SU-DHL-6 (cell line): ENCODE results near the gene SLC41A3.

Experiments used
- H2AFZ ChIP-seq: fragments of 200-600 bp; sonication (generic); 2 replicates; pipeline ENCODE4 v1.6.1; 2014; ENCODE audit warnings: low read depth, mild to moderate bottlenecking, moderate library complexity, mixed read lengths, antibody characterized with exemption, low read length; ENCODE audit not compliant: severe bottlenecking
- H3F3A ChIP-seq: fragments of 200-600 bp; shearing (Covaris generic); 2 replicates; pipeline ENCODE4 v1.6.0; 2016; ENCODE audit warnings: antibody characterized with exemption, mild to moderate bottlenecking; ENCODE audit not compliant: insufficient read depth
- H3K27ac ChIP-seq: fragments of 200-600 bp; sonication (generic); 2 replicates; pipeline ENCODE4 v1.5.1; 2016; ENCODE audit warnings: low read depth, mild to moderate bottlenecking, low read length, moderate library complexity, mixed read lengths
- H3K27me3 ChIP-seq: fragments of 200-600 bp; sonication (generic), shearing (Covaris generic); 2 replicates; pipeline ENCODE4 v1.6.0; 2014; ENCODE audit warnings: mild to moderate bottlenecking, low read length
- H3K36me3 ChIP-seq: fragments of 200-600 bp; sonication (generic); 2 replicates; pipeline ENCODE4 v1.6.1; 2014; ENCODE audit warnings: mild to moderate bottlenecking, low read length, mixed read lengths
- H3K4me2 ChIP-seq: fragments of 300-600, 200-600 bp; shearing (Covaris generic), sonication (generic); 2 replicates; pipeline ENCODE4 v1.6.0; 2014; ENCODE audit warnings: low read length, low read depth, mild to moderate bottlenecking; ENCODE audit not compliant: poor library complexity, severe bottlenecking
- H3K4me3 ChIP-seq: fragments of 200-600 bp; sonication (generic); 2 replicates; pipeline ENCODE4 v1.5.1; 2014; ENCODE audit warnings: antibody characterized with exemption, low read length, mild to moderate bottlenecking, mixed read lengths; ENCODE audit not compliant: insufficient read depth, poor library complexity, severe bottlenecking
- H3K79me2 ChIP-seq: fragments of 200-600 bp; sonication (generic); 2 replicates; pipeline ENCODE4 v1.6.1; 2014; ENCODE audit warnings: mild to moderate bottlenecking, low read length, moderate library complexity; ENCODE audit not compliant: insufficient read depth
- H3K9ac ChIP-seq: fragments of 200-600 bp; sonication (generic); 2 replicates; pipeline ENCODE4 v1.7.0; 2014; ENCODE audit warnings: mild to moderate bottlenecking, low read length
- H3K9me2 ChIP-seq: fragments of 200-600 bp; sonication (generic); replicated peaks from 2 replicates; pipeline ENCODE4 v1.6.1; 2014; ENCODE audit warnings: low read length; ENCODE audit not compliant: insufficient read depth
- H3K9me3 ChIP-seq: fragments of 200-600 bp; sonication (generic); 2 replicates; pipeline ENCODE4 v1.6.1; 2014; ENCODE audit warnings: low read length, mixed read lengths; ENCODE audit not compliant: insufficient read depth
- H4K20me1 ChIP-seq: fragments of 200-600 bp; sonication (generic); 2 replicates; pipeline ENCODE4 v1.6.1; 2014; ENCODE audit warnings: low read depth, mild to moderate bottlenecking, antibody characterized with exemption, low read length, moderate library complexity, mixed read lengths
- EZH2phosphoT487 ChIP-seq: fragments of 200-600 bp; sonication (generic), shearing (Covaris generic); conservative IDR thresholded peaks from 2 replicates; pipeline ENCODE4 v1.6.1; 2018; ENCODE audit warnings: mild to moderate bottlenecking, antibody characterized with exemption, low read length, moderate library complexity, mixed read lengths
- TF ChIP-seq, protein P1 (sequence below): fragments of 200-600 bp; sonication (generic); IDR thresholded peaks from one replicate; pipeline ENCODE4 v1.5.1; 2017; ENCODE audit warnings: antibody characterized with exemption, mild to moderate bottlenecking, low read length, moderate library complexity; ENCODE audit not compliant: insufficient read depth, poor library complexity, severe bottlenecking

SLC41A3 gene

GRCh38 chr3:126053949-126054569 lies 29.9 kb downstream of the SLC41A3 start:
- Histone ChIP-seq H3K9me3 (no peaks in the 10 kb centered on the region), H3K9ac (no peak overlapping the region), H3K79me2 (no peaks in the 10 kb centered on the region), H3K27ac (no peak overlapping the region), H3K27me3 (no peaks in the 10 kb centered on the region), H2AFZ (no peak overlapping the region), H4K20me1 (no peaks in the 10 kb centered on the region), H3K4me2 (no peak overlapping the region), H3K36me3 (no peaks in the 10 kb centered on the region), H3F3A (no peaks in the 10 kb centered on the region), H3K9me2 (no peaks in the 10 kb centered on the region), H3K4me3 (no peak overlapping the region)
- no peak for TF ChIP-seq EZH2phosphoT487
- TF ChIP-seq, protein P1, sequence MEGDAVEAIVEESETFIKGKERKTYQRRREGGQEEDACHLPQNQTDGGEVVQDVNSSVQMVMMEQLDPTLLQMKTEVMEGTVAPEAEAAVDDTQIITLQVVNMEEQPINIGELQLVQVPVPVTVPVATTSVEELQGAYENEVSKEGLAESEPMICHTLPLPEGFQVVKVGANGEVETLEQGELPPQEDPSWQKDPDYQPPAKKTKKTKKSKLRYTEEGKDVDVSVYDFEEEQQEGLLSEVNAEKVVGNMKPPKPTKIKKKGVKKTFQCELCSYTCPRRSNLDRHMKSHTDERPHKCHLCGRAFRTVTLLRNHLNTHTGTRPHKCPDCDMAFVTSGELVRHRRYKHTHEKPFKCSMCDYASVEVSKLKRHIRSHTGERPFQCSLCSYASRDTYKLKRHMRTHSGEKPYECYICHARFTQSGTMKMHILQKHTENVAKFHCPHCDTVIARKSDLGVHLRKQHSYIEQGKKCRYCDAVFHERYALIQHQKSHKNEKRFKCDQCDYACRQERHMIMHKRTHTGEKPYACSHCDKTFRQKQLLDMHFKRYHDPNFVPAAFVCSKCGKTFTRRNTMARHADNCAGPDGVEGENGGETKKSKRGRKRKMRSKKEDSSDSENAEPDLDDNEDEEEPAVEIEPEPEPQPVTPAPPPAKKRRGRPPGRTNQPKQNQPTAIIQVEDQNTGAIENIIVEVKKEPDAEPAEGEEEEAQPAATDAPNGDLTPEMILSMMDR: no peak

DNA sequence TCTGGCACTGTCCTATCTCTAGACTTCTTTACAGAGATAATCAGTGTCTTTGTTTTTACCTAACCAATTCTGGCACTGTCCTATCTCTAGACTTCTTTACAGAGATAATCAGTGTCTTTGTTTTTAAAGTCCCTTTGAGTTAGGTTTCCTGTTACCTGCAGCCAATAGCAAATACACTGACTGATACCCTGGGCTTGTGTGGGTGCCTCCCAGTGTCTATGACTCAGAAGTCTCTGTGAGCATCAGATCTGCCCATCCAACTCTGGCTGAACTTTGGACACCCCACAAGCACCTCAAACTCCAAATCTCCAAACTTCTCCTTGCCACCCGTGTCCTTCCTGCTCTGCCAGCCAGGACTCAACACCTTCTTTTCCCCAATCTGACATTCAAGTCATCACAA lies 30.4 kb downstream of the SLC41A3 start:
- no peaks in the 10 kb centered on the region for H3K9me3 ChIP-seq
- no peak overlapping the region for H3K4me3 ChIP-seq
- H3K9ac ChIP-seq: no peak overlapping the region
- TF ChIP-seq, protein P1: no peak
- TF ChIP-seq EZH2phosphoT487: no peak
- H4K20me1 ChIP-seq: no peaks in the 10 kb centered on the region
- no peaks in the 10 kb centered on the region for H3K27me3 ChIP-seq
- H3K9me2 ChIP-seq: no peaks in the 10 kb centered on the region
- no peaks in the 10 kb centered on the region for H3F3A ChIP-seq
- no peak overlapping the region for H3K27ac ChIP-seq
- no peak overlapping the region for H2AFZ ChIP-seq
- no peaks in the 10 kb centered on the region for H3K36me3 ChIP-seq
- no peaks in the 10 kb centered on the region for H3K79me2 ChIP-seq
- no peak overlapping the region for H3K4me2 ChIP-seq

- Histone ChIP-seq H3K27me3 (no peaks in the 10 kb centered on the region), H3K27ac (no peak overlapping the region), H3K4me2 (no peak overlapping the region), H4K20me1 (no peaks in the 10 kb centered on the region), H3F3A (no peaks in the 10 kb centered on the region), H2AFZ (no peak overlapping the region), H3K9ac (no peak overlapping the region), H3K9me3 (no peaks in the 10 kb centered on the region), H3K4me3 (no peak overlapping the region), H3K36me3 (no peaks in the 10 kb centered on the region), H3K79me2 (no peaks in the 10 kb centered on the region), H3K9me2 (no peaks in the 10 kb centered on the region)
- no peak for TF ChIP-seq EZH2phosphoT487
- TF ChIP-seq, protein P1: no peak
Observed at GRCh38 chr3:126052196-126053058, 31.5 kb downstream of the SLC41A3 start.
